ENCODE data around the gene SMG9.

Gene SMG9

GRCh38 chr19:43719918-43720317 lies 34.8 kb downstream of the SMG9 start:
- DNase-seq: no peak

GRCh38 chr19:43719378-43719868 lies 35.3 kb downstream of the SMG9 start:
- no peak for DNase-seq

DNA sequence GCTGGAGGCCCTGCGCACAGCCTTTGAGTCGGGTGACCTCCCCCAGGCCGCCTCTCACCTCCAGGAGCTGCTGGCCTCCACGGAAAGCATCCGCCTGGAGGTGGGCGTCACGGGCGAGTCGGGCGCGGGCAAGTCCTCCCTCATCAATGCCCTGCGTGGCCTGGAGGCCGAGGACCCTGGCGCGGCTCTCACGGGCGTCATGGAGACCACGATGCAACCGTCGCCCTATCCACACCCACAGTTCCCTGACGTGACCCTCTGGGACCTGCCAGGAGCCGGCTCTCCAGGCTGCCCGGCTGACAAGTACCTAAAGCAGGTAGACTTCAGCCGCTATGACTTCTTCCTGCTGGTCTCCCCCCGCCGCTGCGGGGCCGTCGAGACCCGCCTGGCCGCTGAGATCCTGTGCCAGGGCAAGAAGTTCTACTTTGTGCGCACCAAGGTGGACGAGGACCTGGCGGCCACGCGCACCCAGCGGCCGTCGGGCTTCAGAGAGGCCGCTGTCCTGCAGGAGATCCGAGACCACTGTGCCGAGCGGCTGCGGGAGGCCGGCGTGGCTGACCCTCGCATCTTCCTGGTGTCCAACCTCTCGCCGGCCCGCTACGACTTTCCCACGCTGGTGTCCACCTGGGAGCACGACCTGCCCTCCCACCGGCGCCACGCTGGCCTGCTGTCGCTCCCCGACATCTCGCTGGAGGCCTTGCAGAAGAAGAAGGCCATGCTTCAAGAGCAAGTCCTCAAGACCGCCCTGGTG lies 36.0 kb downstream of the SMG9 start:
- no peak for DNase-seq

DNA sequence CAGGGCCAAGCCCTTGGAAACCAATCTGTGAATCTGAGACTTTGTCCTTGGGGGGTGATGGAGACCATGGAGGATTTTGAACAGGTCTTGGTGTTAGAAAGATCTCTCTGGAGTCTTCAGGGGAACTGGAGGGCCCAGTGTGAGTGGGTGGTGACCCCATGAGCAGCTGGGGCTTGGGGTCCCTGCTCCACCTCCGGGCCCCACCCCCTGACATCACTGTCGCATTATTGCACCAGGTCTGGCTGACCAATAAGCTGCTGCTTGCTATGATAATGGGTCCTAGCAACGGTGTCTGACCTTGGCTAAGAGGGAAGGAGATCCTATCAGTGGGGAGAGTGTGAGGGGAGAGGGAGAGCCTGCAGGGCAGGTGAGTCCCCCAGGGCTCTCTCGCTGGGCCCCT lies 39.0 kb downstream of the SMG9 start, which contains the start of gene IRGC:
TSS of gene IRGC (plus strand) at position 301 of the 400 bp plus-strand sequence. CDS start 2,483 bp downstream, outside the sequence.
- no peak for DNase-seq

DNA sequence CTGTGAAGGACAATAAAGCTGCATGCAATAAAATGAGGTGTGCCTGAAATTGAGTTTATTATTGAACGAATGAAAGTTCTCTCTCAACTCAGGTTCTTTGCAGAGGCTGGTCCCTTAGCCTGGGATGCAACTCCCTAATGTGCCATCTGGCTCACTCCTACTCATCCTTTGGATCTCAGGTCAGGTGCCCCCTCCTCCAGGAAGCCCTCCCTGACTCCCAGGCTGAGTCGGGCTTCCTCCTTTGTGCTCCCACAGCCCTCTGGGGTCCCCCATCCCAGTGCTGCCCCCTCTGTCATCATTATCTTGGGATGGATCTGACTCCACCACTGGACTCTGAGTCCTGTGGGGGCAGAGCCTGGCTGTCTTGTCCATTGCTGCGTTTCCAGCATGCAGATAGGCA lies 41.6 kb downstream of the SMG9 start:
- no peak for DNase-seq

DNA sequence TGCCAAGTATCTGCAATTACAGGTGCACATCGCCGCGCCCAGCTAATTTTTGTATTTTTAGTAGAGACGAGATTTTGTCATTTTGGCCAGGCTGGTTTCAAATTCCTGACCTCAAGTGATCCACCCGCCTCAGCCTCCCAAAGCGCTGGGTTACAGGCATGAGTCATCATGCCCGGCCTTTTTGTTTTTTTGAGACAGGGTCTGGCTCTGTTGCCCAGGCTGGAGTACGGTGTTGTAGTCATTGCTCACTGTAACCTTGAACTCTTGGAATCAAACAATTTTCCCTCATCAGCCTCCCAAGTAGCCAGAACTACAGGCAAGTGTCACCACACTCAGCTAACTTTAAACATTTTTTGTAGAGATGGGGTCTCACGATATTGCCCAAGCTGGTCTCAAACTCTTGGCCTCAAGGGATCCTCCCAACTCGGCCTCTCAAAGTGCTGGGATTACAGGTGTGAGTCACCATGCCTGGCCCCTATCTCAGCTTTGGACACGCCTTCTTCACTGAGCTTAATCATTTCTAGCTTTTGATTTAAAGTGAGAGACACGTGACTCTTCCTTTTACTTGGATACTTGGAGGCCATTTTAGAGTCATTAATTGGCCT lies 42.9 kb downstream of the SMG9 start:
- no peak for DNase-seq

GRCh38 chr19:43708716-43709115 lies 46.0 kb downstream of the SMG9 start:
- DNase-seq: no peak

DNA sequence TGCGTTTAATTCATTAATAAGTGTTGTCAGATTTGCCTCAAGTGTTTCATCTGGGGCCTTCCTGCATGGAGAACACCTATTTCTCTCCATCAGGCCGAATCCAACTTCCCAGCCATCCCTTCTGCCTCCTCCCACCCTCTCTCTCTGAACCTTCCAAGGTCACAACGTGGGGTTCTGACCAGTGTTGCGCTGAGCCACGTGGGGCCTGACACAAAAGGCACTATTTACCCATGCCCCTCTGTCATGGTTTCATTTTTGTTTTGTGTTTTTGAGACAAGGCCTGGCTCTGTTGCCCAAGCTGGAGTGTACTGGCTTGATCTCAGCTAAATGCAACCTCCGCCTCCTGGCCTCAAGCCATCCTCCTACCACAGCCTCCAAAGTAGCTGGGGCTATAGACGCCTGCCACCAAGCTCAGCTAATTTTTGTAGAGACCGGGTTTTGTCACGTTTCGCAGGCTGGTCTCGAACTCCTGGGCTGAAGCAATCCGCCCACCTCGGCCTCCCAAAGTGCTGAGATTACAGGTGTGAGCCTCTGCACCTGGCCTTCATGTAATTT lies 47.5 kb downstream of the SMG9 start:
- DNase-seq: no peak

- no peak for DNase-seq
Observed at GRCh38 chr19:43705729-43706128, 49.0 kb downstream of the SMG9 start.

- no peak for DNase-seq
Observed at GRCh38 chr19:43704002-43704705, 50.6 kb downstream of the SMG9 start.

DNA sequence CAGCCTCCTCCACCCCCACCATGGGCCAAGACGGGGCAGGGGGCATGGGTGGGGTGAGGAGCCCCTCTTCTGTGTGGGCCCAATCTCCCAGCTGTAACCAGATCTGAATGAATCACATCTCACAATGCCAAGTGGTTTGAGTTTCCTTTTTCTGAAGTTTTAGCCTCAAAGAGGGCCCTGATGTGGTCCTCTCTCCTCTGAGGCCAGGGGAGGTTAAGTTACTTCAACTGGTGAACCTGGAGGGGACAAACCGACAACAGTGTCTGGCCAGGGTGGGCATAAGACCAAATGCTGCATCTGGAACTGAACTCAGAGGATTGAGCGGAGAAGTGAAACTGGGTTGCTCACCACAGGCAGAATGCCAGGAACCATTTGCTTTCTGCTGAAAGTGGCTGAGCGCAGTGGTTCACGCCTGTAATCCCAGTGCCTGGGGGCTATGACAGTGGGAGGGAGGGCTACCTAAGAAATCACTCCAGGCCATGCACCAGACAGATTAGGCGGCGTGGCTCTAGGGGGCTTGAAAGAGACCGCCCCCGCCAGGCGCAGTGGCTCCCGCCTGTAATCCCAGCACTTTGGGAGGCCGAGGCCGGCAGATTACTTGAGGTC lies 54.3 kb downstream of the SMG9 start:
- DNase-seq: peak; percentile 59 to 76

GRCh38 chr19:43699506-43700394 lies 55.0 kb downstream of the SMG9 start:
- peak; percentile 58 to 81 for DNase-seq

GRCh38 chr19:43697295-43697694 lies 57.5 kb downstream of the SMG9 start:
- no peak for DNase-seq

DNA sequence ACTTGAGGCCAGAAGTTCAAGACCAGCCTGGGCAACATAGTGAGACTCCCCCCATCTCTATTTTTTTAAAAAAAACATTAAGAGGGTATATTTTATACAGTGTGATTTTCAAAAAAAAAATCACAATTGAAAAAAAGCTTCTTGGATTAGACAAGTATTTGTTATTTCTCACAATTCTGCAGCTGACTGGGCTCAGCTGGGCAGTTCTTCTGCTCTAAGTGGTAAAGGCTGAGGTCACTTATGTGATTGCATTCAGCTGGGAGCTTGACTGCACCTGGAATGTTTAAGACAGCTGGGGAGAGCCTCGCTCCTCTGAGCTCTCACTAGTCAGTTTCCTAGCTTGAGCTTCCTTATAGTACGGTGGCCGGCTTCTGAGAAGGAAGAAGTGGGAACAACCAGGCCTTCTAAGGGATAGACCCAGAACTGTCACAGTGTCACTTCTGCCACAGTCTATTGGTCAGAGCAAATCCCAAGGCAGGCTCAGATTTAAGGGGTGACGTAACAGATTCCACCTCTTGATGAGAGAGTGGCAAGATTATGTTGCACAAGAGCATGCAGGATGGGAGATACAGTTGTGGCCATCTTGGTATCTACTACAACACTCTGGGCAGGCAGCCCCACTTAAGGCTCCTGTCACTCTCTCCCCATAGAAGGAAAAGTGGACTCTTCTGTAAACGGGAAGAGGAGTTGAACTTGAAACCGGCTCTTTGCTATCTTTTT lies 58.6 kb downstream of the SMG9 start:
- peak; percentile 48 to 70 for DNase-seq

DNA sequence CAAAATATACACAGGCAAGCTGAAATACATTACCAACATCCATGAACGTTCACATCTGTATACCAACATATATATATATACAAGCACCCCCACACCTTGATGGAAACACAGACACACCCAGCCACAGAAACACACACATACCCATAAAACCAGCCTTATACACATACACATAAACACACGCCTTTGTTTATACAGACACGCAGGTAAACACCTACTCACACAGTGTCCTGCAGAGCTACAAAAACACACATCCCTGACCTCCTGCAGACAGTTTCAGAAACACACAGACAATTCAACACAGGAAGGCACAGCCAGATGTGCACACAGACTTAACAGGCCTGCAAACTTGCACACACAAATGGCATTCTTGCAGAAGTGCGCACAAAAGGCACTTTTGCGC lies 60.2 kb downstream of the SMG9 start:
- no peak for DNase-seq

DNA sequence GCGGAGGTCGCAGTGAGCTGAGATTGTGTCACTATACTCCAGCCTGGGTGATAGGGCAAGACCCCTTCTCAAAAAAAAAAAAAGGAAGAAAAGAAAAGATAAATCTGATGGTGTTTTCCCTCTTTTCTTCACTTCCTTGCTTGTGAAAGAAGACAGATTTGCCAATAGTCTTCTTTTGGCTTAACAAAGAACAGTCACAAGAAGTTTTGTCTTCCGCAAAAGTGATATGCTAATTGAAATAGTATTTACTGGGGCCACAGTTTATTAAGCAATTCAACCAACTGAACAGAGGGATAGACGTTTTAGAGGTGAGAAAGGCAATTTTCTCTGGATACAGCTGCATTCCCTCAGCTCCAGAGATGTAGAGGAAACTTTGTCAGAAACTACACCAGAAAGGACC lies 61.9 kb downstream of the SMG9 start:
- peak; percentile 93 for DNase-seq

DNA sequence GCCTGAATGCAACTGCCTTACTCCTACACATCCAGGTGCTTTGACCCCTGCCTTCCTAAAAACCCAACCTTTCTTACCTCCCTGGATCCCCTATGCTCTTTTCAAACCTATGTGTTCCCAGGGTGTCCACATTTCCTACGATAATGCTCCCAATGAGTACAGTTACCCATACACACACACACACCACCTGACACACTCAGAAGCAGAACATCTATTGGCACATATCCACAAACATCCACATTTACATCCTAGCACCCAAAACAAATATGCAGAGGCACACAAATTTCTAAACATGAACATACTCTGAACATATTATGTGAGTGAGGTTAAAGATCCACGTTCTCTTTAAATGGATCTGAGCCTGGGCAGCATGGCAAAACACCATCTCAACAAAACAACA lies 62.4 kb downstream of the SMG9 start:
- DNase-seq: peak; percentile 29 to 70

GRCh38 chr19:43691755-43692154 lies 63.0 kb downstream of the SMG9 start:
- DNase-seq: no peak

- DNase-seq: no peak
Observed at GRCh38 chr19:43690890-43691289, 63.9 kb downstream of the SMG9 start.

DNA sequence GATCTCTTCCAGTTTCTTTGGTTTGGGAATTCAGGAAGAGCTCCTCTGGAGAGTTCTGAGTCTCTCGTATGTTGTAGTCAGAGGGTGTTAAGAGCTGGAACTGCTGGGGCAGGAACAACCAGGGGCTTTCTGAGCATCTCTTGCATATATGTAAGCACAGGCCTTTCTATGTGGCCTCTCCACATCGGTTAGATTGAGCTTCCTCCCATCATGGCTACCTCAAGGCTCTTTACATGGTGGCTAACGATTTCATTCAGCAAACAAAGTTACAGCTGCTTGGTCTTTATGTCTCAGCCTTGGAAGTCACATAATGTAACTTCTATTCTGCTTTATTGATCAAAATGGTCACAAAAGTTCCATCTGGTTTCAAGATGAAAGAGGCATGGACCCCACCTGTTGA lies 64.3 kb downstream of the SMG9 start:
- DNase-seq: no peak

- DNase-seq: peak; percentile 47 to 84
Observed at GRCh38 chr19:43688059-43688701, 66.6 kb downstream of the SMG9 start.

Data from inflammatory macrophage treated with lipopolysaccharide for 1 hour (primary cell).